GM21825 (cell line): ENCODE measurements around the gene PKM.

Source experiments
- ATAC-seq: cut with Tn5 transposase; IDR thresholded peaks from one replicate; pipeline ENCODE4 v1.9.1; 2021; ENCODE audit warnings: mild to moderate bottlenecking, moderate library complexity; ENCODE audit not compliant: unreplicated experiment

PKM gene

DNA sequence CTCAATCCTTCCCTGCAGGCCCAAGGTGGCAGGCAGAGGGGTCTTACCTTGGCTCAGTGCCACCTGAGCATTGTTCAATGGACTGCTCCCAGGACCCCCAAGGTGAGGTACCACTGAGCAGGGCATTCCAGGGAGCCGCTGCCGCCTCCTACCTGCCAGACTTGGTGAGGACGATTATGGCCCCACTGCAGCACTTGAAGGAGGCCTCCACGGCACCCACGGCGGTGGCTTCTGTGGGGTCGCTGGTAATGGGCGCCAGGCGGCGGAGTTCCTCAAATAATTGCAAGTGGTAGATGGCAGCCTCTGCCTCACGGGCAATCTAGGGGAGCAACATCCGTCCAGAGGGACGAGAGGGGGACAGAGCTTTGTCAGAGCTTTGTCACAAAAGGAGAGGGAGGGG, 28.7 kb downstream of the PKM start:
- ATAC-seq, result no peak

DNA sequence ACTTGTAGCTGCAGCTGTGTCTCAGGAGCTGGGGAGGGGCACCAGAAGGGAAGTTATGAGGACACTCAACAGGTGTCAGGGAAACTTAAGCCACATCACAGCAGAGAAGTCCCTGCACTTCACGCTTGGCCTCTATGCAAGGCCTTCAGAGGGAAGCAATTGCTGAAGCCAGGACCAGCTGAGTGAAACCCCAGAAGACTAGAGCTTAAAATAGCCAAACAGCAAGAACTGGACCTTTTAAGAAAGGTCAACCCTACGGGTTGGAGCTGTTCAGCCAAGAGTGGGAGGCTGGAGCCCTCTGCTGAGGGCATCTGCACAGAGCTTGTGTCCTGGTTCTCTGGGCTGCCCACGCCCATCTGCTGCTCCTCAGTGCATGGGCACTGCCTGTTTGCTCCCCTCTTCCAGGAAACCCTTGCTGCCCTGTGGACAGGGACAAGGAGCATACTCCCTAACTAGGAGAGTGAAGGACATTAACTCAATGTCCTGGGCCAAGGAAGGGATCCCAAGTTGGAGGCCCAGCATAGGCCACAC, 29.5 kb downstream of the PKM start:
- ATAC-seq, result no peak

DNA sequence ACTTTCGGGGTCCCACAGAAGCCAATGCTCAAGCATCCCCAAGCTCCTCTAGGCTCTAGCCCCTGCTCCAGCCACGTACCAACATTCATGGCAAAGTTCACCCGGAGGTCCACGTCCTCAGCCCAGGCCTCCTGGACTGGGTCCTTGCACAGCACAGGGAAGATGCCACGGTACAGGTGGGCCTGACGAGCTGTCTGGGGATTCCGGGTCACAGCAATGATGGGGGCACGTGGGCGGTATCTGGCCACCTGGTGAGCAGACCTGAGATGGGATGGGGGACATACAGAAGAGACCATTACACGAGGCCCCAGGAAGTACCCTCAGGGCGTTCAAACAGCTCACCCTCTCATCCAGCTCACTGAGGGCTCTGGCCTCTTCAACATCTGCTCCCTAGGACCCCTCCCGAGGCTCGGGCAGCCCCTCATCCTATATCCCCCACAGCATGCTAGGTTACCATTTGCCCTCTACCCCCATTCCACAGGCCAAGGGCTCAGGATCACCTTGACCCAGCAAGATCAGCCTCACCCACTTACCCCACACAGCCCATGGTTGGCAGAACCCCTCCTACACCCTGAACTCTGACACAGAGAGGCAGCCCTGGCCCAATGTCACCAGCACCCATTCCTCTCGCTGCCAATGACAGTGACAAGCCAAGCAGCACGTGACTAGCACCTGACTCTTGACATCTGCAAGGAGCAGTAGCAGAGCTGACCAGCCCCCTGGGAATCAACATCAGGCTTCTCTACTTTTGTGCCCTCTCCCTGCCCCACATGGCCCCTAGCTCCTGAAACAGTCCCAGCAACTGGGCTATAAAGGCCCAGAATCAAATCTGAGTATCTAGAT, 30.4 kb downstream of the PKM start:
- no peak for ATAC-seq

DNA sequence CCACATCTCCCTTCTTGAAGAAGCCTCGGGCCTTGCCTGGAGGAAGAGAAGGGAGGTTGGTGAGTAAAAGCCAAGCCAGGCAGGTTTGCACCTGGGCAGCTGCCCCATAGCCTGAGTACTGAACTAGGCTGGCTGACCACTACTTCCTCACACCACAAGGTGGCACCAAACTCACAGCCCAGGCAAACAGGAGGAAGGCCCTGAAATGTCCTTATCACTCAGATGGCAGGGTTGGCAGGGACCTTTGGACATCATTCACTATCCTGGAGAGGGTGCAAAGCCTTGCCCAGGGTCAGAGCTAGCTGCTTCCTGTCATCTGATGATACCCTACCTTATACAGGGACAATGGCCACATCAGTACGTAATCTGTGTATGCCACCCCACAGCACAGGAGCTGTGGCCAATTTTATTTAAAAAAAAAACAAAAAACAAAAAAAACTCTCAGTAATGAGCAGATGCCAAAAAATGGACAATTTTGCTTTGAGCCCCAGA, 31.2 kb downstream of the PKM start:
- ATAC-seq, result peak; percentile 44

DNA sequence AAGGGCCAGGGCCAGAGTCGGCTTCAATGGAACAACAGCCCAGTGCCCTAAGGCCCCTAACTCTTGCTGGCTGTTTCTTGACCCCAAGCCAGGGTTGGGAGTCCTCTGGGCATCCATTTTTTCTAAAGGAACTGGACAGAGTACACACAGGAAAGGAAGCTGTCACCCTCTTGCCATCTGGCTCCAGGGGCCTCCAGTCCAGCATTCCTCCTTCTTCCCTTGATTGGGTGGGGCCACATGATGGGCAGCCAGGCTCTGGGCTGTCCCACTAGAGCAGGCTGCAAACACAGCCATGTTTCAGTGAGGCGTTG, 31.8 kb downstream of the PKM start:
- no peak for ATAC-seq

DNA sequence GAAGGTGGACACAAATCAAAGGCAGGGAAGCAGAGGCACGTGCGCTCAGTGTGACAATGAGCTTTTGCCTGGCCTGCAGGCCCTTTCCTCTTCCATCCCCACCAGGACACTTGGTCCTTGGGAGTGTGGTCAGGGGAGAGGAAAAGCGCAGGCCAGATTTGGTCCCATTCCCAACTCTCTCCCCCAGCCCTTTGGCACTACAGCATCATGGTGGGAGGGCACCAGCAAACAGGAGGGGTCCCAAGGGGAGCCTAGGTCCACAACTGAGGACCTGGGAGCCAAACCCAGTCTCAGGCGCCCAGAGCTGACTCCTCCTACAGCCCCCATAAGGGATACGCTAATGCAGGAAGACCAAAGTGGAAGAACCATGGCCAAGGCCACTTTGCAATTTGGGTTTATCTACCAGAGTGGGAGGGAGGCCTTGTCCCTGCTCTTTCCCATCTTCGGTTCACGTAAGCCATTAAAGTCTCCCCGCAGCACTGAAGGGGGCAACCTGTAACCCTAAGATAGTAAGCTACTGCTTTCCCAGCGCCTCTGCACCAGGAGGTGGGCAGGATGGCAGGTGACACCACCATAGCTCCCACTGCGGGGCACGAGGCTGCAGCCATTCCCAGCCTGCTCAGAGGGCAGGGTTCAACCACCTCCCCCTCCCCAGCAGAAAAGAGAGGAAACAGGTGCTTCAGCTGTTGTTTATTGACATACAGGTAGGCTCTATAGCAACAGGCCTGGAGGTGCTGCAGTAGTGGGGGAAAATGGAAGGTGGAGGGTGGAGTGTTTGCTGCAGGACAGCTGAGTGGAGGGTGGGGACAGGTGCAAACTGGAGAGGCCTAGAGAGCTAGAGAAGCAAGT, 32.4 kb downstream of the PKM start:
- ATAC-seq, result no peak

DNA sequence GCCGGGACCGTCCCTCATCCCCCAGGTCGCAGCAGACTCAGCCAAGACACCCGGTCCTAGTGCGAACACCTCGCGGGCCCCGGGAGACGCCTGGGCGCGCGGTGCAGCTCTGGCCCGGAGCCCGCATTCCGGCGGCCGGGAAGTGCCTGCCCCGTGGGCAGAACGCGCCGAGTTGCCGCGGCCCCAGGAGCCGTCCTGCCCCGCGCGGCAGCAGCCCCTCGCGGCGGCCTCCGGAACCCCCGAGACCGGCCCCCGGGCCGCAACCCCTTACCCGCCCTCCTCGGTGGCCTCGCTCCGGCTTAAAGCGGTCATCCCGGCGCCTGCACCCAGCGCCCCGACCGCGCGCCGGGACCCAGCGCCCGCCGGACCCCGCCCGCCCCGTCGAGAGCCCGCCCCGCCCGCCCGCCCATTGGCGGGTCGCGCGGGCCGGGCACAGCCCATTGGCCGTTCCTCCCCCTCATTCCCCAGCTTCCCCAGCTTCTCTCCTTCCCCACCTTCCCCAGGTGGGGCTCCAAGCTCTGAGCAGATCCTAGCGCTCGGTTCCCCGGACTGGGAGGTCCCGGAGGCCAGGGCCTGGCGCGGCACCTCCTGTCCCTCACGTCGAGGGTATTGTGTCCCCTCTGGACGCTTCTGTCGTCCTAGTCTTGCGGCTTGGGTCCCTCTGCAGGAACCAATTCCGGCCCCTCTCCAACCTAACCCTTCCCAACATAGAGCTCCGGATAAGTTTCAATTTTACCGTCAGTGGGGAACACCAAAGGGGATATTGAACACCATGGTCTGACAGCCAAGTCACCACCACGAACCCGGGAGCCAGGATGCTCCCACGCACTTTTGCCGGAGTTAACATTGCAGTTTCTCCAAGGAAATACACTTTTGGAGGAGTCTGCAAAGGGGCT, 33.3 kb downstream of the PKM start, which contains the start of gene GRAMD2A:
GRAMD2A (minus strand) TSS at position 328 of the 896 bp plus-strand sequence.
- ATAC-seq, result no peak

DNA sequence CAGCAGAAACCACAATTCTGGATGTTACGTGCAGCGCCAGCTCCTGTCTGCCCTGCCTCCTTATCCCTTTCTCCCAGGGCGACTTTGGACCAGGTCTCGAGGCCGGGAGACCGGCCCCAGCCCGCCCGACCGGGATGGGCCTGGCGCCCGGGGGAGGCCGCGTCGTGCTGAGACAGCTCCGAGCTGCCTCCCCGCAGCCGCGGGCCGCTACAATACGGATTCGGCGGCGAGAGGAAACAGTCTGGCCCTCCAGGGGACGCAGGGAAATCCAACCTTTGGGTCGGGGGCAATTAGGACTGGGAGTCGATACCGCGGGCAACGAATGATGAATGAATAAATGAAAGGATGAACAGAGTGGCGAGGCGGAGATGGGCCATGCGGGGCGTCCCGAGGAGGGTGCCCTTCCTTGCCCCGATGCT, 33.9 kb downstream of the PKM start:
- ATAC-seq, result no peak

DNA sequence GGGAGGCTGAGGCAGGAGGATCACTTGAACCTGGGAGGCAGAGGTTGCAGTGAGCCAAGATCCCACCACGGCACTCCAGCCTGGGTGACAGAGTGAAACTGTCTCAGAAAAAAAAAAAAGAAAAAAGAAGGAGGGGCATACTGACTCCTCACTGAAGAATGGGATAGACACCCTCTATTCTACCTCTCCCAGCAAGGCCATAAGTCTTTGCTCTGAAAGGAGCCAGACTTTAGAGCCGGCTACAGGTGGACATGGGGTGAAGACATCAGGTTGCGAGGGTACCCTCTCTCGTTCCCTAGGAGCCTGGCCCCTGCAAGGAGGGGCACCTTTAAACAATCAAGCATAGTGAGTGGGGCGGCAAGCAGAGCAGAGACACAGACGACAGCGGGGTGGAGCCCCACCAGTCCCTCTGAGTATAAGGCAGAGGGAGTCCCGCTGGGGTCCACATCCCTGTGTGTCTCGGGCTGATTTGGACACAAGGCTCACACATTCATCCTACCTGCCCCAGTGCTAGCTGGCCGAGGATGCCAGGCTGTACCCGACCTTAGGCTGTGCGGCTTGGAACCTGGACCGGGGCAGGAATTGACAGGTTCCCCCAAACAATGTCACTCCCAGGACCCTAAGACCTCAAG, 34.5 kb downstream of the PKM start:
- ATAC-seq, result no peak

DNA sequence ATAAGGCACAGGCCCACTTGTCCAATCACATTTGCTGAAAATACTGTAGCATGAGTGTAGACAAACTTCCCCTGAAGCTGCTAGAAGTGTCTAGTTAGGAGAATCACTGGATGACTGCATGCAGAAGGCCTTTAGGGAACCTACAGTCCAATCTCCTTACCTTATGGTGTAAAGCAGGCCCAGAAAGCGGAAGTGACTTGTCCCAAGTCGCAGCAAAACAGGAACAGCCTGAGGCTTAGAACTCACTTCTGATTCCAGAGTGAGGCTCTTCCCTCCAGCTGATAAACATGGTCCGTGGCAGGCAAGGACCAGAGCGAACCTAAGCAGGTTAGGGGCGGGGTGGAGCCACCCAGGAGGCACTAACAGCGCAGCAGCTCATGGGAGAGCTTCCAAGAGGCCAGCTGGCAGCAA, 35.9 kb downstream of the PKM start:
- ATAC-seq, result no peak

DNA sequence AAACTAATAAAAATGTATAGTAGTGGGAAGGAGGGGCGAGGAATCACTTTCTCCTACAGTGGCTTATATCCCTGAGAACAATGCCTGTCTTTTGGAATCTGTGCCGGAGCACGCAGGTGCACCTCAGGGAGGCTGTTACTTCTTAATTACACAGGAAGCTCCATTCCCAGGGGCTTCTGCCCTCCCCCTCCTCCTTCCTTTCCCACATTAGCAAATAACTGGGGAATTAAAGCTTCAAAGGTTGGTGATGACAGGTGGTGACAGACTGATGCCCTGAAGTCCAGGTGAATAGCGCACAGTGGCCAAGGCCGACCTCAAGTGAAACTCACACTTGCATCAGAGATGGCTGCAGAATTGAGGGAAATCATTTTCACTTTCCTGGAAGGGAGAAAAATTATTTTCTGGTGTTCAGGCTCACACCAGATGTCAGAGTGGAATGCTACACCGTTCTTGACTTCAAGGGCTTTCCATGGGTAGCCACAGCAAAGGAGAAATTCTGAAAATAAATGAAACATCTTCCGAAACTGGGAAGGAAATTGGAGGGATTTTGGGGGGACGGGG, 37.1 kb downstream of the PKM start:
- no peak for ATAC-seq

DNA sequence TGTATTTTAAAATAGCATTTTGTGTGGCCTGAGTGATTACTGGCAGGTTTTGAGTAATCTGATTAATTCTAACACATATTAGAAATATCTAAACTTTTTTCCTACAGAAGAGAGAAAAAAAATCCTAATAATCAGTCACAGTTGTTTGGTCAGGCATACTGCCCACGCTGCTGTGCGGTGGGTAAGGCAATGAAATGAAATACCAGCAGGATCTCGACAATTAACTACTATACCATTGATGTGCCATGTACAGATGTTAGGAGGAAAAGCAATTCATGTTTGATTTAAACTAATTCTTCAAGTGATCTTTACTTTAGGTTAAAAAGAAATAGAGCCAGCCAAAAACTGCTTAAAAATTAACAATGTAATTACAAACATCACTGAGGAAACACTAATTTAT, 38.6 kb downstream of the PKM start:
- no peak for ATAC-seq

DNA sequence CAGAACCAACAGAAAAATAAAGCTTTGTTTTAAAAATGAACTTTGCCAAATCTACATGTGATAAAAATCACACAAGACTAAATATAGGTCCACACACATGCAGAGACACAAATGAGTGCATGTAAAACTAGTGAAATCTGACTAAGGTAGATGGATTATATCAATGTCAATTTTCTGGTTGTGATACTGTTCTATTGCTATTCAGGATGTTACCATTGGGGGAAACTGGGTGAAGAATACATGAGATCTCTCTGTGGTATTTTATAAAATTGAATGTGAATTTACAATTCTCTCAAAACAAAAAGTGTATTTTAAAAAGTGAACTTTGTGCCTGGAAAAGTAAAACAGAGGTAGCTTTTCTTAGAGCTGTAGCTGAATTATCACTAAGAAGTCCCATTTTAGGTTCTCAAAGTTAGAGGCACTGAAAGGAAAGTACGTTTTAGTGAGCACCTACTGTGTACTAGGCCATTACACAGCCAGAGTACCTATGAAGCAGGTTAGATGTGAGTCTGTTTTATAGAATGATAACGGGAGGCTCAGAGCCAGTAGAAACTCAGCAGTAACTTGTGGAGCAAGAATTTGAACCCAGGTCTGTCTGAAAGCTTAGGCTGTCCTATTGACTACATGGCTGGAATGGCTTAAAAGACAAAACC, 41.6 kb downstream of the PKM start:
- no peak for ATAC-seq

DNA sequence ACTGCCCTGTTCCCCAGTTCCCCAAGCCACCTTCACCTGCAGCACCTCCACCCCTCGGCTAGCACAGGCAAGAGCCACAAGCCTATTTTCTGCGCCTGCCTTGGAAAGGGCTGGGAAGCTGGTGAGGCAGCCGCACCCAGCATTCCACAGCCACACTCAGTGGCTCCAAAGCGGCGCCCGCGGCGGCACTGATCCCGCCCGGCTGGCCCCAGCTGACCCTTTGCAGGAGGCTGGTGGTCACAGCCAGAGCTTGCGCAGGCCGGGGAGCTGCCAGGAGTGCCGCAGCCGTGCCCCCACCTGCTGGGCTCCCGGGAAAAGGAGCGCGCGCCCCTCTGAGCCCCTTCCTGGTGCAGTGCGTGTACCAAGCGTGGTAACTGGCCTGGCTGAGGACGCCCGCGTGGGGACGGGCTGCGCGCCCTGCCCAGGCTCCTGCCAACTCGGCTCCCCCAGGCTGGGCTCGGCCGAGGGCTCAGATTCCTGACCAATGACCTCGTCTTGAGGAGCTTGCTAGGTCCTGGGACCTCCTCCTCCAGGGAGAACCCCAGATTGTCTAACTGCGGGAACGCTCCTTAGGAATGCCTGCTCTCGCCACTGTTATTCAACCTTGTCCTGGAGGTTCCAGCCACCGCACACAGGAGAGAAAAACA, 46.7 kb downstream of the PKM start:
- no peak for ATAC-seq

DNA sequence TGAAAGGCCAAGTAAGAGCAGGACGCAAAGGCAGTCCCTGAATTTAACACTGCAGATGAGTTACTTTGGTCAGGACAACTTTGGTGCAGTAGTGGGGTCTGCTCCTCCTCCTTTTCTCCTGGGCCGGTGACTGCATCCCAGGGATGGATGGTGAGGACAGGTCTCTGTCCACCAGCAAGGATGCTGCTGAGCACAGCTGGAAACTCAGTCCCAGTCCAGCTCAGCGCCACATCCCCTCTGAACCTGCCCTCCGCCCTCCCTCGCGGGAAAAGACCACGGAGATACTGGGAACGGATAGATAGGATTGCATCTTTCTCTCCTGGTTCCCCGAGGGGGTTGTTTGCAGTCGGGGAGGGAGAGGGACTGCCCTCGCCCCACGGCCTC, 47.2 kb downstream of the PKM start:
- no peak for ATAC-seq

DNA sequence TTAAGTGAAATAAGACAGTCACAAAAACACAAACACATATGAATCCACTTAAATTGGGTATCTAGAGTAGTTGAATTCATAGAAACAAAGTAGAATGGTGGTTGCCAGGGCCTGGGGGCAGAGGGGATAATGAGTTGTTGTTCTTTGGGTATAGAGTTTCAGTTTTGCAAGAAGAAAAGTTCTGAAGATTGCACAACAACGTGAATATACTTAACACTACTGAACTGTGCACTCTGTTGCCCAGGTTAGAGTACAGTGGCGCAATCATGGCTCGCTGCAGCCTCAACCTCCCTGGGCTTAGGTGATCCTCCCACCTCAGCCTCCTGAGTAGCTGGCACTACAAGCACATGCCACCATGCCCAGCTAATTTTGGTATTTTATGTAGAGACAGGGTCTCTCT, 48.3 kb downstream of the PKM start:
- no peak for ATAC-seq

DNA sequence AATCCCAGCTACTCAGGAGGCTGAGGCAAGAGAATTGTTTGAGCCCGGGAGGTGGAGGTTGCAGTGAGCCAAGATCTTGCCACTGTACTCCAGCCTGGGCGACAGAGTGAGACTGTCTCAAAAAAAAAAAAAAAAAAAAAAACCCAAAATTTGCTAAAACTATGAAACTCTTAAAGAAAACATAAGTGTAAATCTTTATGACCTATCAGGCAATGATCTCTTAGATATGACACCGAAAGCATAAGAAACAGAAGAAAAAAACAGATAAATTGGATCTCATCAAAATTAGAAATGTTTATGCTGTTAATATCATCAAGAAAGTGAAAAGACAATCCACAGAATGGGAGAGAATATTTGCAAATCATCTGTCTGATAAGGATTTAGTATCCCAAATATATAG, 48.7 kb downstream of the PKM start:
- no peak for ATAC-seq

DNA sequence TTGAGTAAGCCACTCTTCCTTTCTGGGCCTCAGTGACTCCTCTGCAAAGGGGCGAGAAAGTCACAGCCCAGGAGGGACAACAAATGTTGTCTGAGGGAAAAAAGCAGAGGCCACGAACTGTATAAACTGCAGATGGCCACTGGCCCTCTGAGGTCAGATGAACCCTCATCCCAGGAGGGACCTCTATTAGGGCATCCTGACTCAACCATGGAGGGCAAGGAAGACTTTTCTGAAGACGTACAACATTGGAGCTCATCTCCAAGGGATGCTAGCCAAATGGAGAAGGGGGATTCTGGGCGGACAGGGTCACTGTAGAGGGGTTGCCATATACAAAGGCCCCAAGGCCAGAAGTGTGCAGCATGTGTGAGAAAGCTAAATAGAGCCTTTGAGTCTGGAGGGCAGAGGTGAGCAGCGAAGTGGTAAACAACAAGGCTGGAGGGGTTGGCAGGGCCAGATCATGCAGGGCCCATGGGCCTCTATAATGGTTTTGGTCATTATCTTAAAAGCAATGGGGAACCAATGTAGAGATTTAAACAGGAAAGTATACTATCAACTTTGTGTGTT, 50.1 kb downstream of the PKM start:
- ATAC-seq, result no peak
